ENCODE measurements around the gene PLA2G4A. TPM values are rescaled to one million over a fixed set of nuclear protein-coding genes. Genes with fewer than 3 reads are reported as not detected.

The PLA2G4A gene
- polyA plus RNA-seq, 1 donor from 2014 or later = not detected

- Histone ChIP-seq H3K27ac (ENCODE audit: low read length) (no peak overlapping the region), H3K27me3 (ENCODE audit: insufficient read depth, low read depth, low read length) (no peaks in the 10 kb centered on the region), H3K4me2 (ENCODE audit: low read length) (no peak overlapping the region), H2AFZ (ENCODE audit: low read depth, low read length) (no peak overlapping the region), H3K4me3 (ENCODE audit: low read length) (no peak overlapping the region), H4K20me1 (ENCODE audit: insufficient read depth) (no peaks in the 10 kb centered on the region), H3K36me3 (ENCODE audit: insufficient read depth, low read length) (no peaks in the 10 kb centered on the region), H3F3A (ENCODE audit: insufficient read depth, low read length, poor library complexity, severe bottlenecking) (no peaks in the 10 kb centered on the region), H3K9me3 (ENCODE audit: low read length) (no peaks in the 10 kb centered on the region), H3K9ac (ENCODE audit: low read length) (no peak overlapping the region), H3K79me2 (replicated peaks; ENCODE audit: insufficient read depth, low read length) (no peaks in the 10 kb centered on the region), H3K9me2 (ENCODE audit: insufficient read depth, low read length) (no peaks in the 10 kb centered on the region)
- TF ChIP-seq MXI1 (conservative IDR thresholded peaks at IDR 0.05; ENCODE audit: poor library complexity, severe bottlenecking) (no peak), EZH2 (IDR thresholded peaks at IDR 0.05; ENCODE audit: borderline replicate concordance, insufficient read depth, low read length, poor library complexity, severe bottlenecking) (no peak), SMC3 (conservative IDR thresholded peaks at IDR 0.05; ENCODE audit: poor library complexity) (no peak), CTCF (IDR thresholded peaks at IDR 0.05; ENCODE audit: poor library complexity, severe bottlenecking) (no peak), RAD21 (conservative IDR thresholded peaks at IDR 0.05) (no peak)
These were observed 43.2 kb upstream of the PLA2G4A start for GRCh38 chr1:186785503-186785902.

- Histone ChIP-seq H3K9me2 (ENCODE audit: insufficient read depth, low read length) (no peaks in the 10 kb centered on the region), H3K36me3 (ENCODE audit: insufficient read depth, low read length) (no peaks in the 10 kb centered on the region), H3K4me2 (ENCODE audit: low read length) (no peak overlapping the region), H3K27me3 (ENCODE audit: insufficient read depth, low read depth, low read length) (no peaks in the 10 kb centered on the region), H3K4me3 (ENCODE audit: low read length) (no peak overlapping the region), H3K9ac (ENCODE audit: low read length) (no peak overlapping the region), H3K79me2 (replicated peaks; ENCODE audit: insufficient read depth, low read length) (no peaks in the 10 kb centered on the region), H3F3A (ENCODE audit: insufficient read depth, low read length, poor library complexity, severe bottlenecking) (no peaks in the 10 kb centered on the region), H3K27ac (ENCODE audit: low read length) (no peak overlapping the region), H2AFZ (ENCODE audit: low read depth, low read length) (no peak overlapping the region), H3K9me3 (ENCODE audit: low read length) (no peaks in the 10 kb centered on the region), H4K20me1 (ENCODE audit: insufficient read depth) (no peaks in the 10 kb centered on the region)
- TF ChIP-seq EP300 (conservative IDR thresholded peaks at IDR 0.05; ENCODE audit: poor library complexity, severe bottlenecking) (no peak), SMC3 (conservative IDR thresholded peaks at IDR 0.05; ENCODE audit: poor library complexity) (no peak), CTCF (IDR thresholded peaks at IDR 0.05; ENCODE audit: poor library complexity, severe bottlenecking) (no peak), EZH2 (IDR thresholded peaks at IDR 0.05; ENCODE audit: borderline replicate concordance, insufficient read depth, low read length, poor library complexity, severe bottlenecking) (no peak), REST (IDR thresholded peaks at IDR 0.05; ENCODE audit: borderline replicate concordance) (no peak)
These were observed 38.6 kb upstream of the PLA2G4A start for GRCh38 chr1:186790101-186790500.

Measured in neural cell (in vitro differentiated cells).